LNCaP clone FGC (cell line): Measurements from ENCODE around the gene COL27A1.

Experiments used
- DNase-seq: peaks from one replicate; pipeline ENCODE4 v3.0.0-alpha.2; 2011; ENCODE audit warnings: low read depth
- H3K4me3 ChIP-seq: 2 replicates; pipeline ENCODE4 v1.5.1; 2011; ENCODE audit warnings: mild to moderate bottlenecking, low read depth, low read length, control low read depth
- CTCF ChIP-seq: IDR thresholded peaks from 2 replicates; pipeline ENCODE4 v1.5.1; 2012; ENCODE audit warnings: mild to moderate bottlenecking; ENCODE audit not compliant: control insufficient read depth, insufficient read depth; ENCODE audit errors: extremely low read depth

The COL27A1 gene

GRCh38 chr9:114140401-114140800 is 14.9 kb upstream of the COL27A1 start:
- no peak overlapping the region for H3K4me3 ChIP-seq
- no peak for TF ChIP-seq CTCF
- no peak for DNase-seq

- no peak for TF ChIP-seq CTCF
- no peak for DNase-seq
Measured at GRCh38 chr9:114140850-114141249, 14.5 kb upstream of the COL27A1 start.

GRCh38 chr9:114141553-114142402 is 13.6 kb upstream of the COL27A1 start:
- no peak for TF ChIP-seq CTCF
- DNase-seq, result no peak
- no peak overlapping the region for H3K4me3 ChIP-seq

More at GRCh38 chr9:114140850-114141249, 14.5 kb upstream of the COL27A1 start:
- no peak overlapping the region for H3K4me3 ChIP-seq

GRCh38 chr9:114143234-114143633 is 12.1 kb upstream of the COL27A1 start:
- TF ChIP-seq CTCF, result no peak
- H3K4me3 ChIP-seq, result no peak overlapping the region
- no peak for DNase-seq

- TF ChIP-seq CTCF, result no peak
- DNase-seq, result no peak
- no peak overlapping the region for H3K4me3 ChIP-seq
Measured at GRCh38 chr9:114146735-114147134, 8.6 kb upstream of the COL27A1 start.

DNA sequence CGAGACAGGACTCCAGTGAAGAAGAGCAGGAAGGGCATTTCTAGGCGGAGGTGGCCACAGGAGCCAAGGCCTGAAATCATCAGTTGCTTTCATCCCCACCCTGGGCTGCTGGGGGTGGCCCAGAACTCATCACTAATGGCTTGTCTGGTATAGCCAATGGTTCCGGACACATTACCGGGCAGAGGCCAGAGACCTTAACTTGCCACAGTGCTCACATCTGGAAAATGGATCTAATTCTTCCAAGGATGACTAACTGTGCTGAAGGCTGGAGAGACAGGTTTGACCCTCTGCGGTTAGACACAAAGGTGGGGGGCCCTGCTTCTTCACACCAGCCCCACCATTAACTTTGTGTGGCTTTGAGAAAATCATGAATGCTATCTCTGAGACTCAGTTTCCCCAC is 6.2 kb upstream of the COL27A1 start:
- TF ChIP-seq CTCF, result no peak
- DNase-seq, result no peak
- H3K4me3 ChIP-seq, result no peak overlapping the region
